ENCODE data around the gene CSNK1A1L.
"Not testable (repeated sequence)": the region's sequence is repeated elsewhere in the genome, so short reads cannot be mapped to it uniquely, and the experiment has no call there.

The CSNK1A1L gene

DNA sequence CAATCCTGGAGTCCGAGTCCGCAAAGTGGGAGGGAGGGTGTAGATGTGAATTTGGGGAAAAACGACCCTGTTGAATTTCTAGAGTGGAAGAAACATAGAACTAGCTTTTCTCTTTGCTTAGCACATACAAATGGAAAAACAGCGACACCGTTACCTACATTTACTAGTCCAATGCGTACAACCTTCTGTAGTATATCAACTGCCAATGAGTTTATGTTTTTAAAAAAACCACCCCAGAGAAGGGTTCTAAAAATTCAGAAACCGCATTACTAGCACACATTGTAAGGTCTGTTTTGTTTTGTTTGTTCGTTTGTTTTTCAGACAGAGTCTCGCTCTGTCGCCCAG lies 45.6 kb downstream of the CSNK1A1L start:
- in situ Hi-C loops (cut with MboI; ENCODE audit: low sequenced_read_pairs): no loop called here

- in situ Hi-C loops (cut with MboI; ENCODE audit: low sequenced_read_pairs): no loop called here
These were observed 46.3 kb downstream of the CSNK1A1L start, which contains the start of gene SUPT20H for GRCh38 chr13:37058910-37059847. Gene SUPT20H (minus strand): TSS chr13:37059688. CDS start chr13:37051490, 8,198 bp downstream.

DNA sequence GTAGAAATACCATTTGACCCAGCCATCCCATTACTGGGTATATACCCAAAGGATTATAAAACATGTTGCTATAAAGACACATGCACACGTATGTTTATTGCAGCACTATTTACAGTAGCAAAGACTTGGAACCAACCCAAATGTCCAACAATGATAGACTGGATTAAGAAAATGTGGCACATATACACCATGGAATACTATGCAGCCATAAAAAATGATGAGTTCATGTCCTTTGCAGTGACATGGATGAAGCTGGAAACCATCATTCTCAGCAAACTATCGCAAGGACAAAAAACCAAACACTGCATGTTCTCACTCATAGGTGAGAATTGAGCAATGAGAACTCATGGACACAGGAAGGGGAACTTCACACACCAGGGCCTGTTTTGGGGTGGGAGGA lies 49.2 kb downstream of the CSNK1A1L start:
- in situ Hi-C loops (cut with MboI; ENCODE audit: low sequenced_read_pairs): not testable (repeated sequence)

Data from hTERT RPE-1 (cell line).